Trophoblast cell (in vitro differentiated cells and primary cell): ENCODE data around the gene NLRP6.
"Not testable (repeated sequence)": the region's sequence is repeated elsewhere in the genome, so short reads cannot be mapped to it uniquely, and the experiment has no call there.

Source experiments
- DNase-seq, 2 donors: peaks; one replicate each; pipeline ENCODE4 v3.0.0-alpha.2; 2016
- H2AFZ ChIP-seq: 2 replicates; pipeline ENCODE4 v1.6.1; 2013; ENCODE audit warnings: low read length, moderate library complexity, mild to moderate bottlenecking; ENCODE audit not compliant: insufficient read depth, poor library complexity
- H2AK5ac ChIP-seq: 2 replicates; pipeline ENCODE4 v1.6.1; 2013; ENCODE audit warnings: mild to moderate bottlenecking, low read length
- H2BK120ac ChIP-seq: 2 replicates; pipeline ENCODE4 v1.6.1; 2013; ENCODE audit warnings: low read length, mild to moderate bottlenecking, moderate library complexity; ENCODE audit not compliant: insufficient read depth, poor library complexity
- H2BK12ac ChIP-seq: 2 replicates; pipeline ENCODE4 v1.6.1; 2013; ENCODE audit warnings: mild to moderate bottlenecking, low read length, moderate library complexity
- H2BK5ac ChIP-seq: 2 replicates; pipeline ENCODE4 v1.6.1; 2013; ENCODE audit warnings: low read length, low read depth, moderate library complexity, mild to moderate bottlenecking; ENCODE audit not compliant: poor library complexity
- H3K14ac ChIP-seq: 2 replicates; pipeline ENCODE4 v1.6.1; 2013; ENCODE audit warnings: mild to moderate bottlenecking, low read length
- H3K18ac ChIP-seq: 2 replicates; pipeline ENCODE4 v1.6.1; 2013; ENCODE audit warnings: mild to moderate bottlenecking, low read length
- H3K23ac ChIP-seq: 2 replicates; pipeline ENCODE4 v1.6.1; 2013; ENCODE audit warnings: low read length
- H3K27ac ChIP-seq: 2 replicates; pipeline ENCODE4 v1.5.1; 2013; ENCODE audit warnings: low read depth, mild to moderate bottlenecking, inconsistent platforms, low read length, moderate library complexity
- H3K27me3 ChIP-seq: 2 replicates; pipeline ENCODE4 v1.6.1; 2013; ENCODE audit warnings: inconsistent platforms, mild to moderate bottlenecking, low read length, moderate library complexity; ENCODE audit not compliant: insufficient read depth
- H3K36me3 ChIP-seq, 2 experiments: 1 replicate in 1 of 2; 2 replicates in 1 of 2; pipeline ENCODE4 v1.6.1; 2013; ENCODE audit warnings: low read length in 2 of 2, mild to moderate bottlenecking in 2 of 2, moderate library complexity in 1 of 2; ENCODE audit not compliant: insufficient read depth in 2 of 2, control insufficient read depth in 1 of 2
- H3K4ac ChIP-seq: 2 replicates; pipeline ENCODE4 v1.6.1; 2013; ENCODE audit warnings: low read depth, mild to moderate bottlenecking, low read length, moderate library complexity
- H3K4me1 ChIP-seq, 2 experiments: 1 replicate in 1 of 2; 2 replicates in 1 of 2; pipeline ENCODE4 v1.6.1; 2013; ENCODE audit warnings: low read length in 2 of 2, mild to moderate bottlenecking in 2 of 2, moderate library complexity in 1 of 2; ENCODE audit not compliant: insufficient read depth in 2 of 2, control insufficient read depth in 1 of 2
- H3K4me2 ChIP-seq: 2 replicates; pipeline ENCODE4 v1.6.1; 2013; ENCODE audit warnings: inconsistent platforms, mild to moderate bottlenecking, low read length, moderate library complexity
- H3K4me3 ChIP-seq: 2 replicates; pipeline ENCODE4 v1.5.1; 2013; ENCODE audit warnings: mild to moderate bottlenecking, low read depth, low read length, inconsistent platforms
- H3K79me1 ChIP-seq: one replicate; pipeline ENCODE4 v1.6.1; 2013; ENCODE audit warnings: low read length
- H3K79me2 ChIP-seq: 2 replicates; pipeline ENCODE4 v1.6.1; 2013; ENCODE audit warnings: low read length, mild to moderate bottlenecking; ENCODE audit not compliant: control insufficient read depth, insufficient read depth, poor library complexity
- H3K9ac ChIP-seq: 2 replicates; pipeline ENCODE4 v1.6.1; 2013; ENCODE audit warnings: mild to moderate bottlenecking, low read length
- H3K9me3 ChIP-seq: 2 replicates; pipeline ENCODE4 v1.6.1; 2013; ENCODE audit warnings: low read depth, mild to moderate bottlenecking, control low read depth, inconsistent platforms, low read length; ENCODE audit not compliant: insufficient read depth
- H4K12ac ChIP-seq: 2 replicates; pipeline ENCODE4 v1.6.1; 2013; ENCODE audit warnings: low read depth, mild to moderate bottlenecking, low read length, moderate library complexity
- H4K8ac ChIP-seq: 2 replicates; pipeline ENCODE4 v1.6.1; 2013; ENCODE audit warnings: low read depth, mild to moderate bottlenecking, low read length, moderate library complexity
- H4K91ac ChIP-seq: one replicate; pipeline ENCODE4 v1.6.1; 2013; ENCODE audit warnings: low read depth, mild to moderate bottlenecking, low read length, moderate library complexity
- WGBS: extraction: QIAGEN DNeasy Blood & Tissue Kit; methylation state at CpG from one replicate; pipeline ENCODE4 v1.1.7; 2013; ENCODE audit warnings: missing lambda C conversion rate; ENCODE audit not compliant: insufficient read length, insufficient coverage; ENCODE audit errors: extremely low coverage; 5-methylcytosine and 5-hydroxymethylcytosine counted together

The NLRP6 gene

GRCh38 chr11:309979-310572 lies 31.9 kb downstream of the NLRP6 start:
- not testable (repeated sequence) for H3K27me3 ChIP-seq, H3K79me2 ChIP-seq, H3K14ac ChIP-seq, H3K27ac ChIP-seq, H3K23ac ChIP-seq, H4K91ac ChIP-seq, DNase-seq, H3K36me3 ChIP-seq, H3K4me3 ChIP-seq, H4K12ac ChIP-seq, H3K18ac ChIP-seq, H2BK12ac ChIP-seq, H2AK5ac ChIP-seq, H2AFZ ChIP-seq, H2BK5ac ChIP-seq, H3K9ac ChIP-seq, H3K9me3 ChIP-seq, H4K8ac ChIP-seq, H2BK120ac ChIP-seq, H3K4ac ChIP-seq
- Histone ChIP-seq H3K4me2 (peak overlapping the region; percentile 0), H3K79me1 (peaks cover 13% of the 10 kb centered on the region), H3K4me1 (peaks cover 20 to 26% of the 10 kb centered on the region in 2 experiments)
- WGBS: no CpG with 5 or more reads among the region's 18 CpGs

GRCh38 chr11:311013-311748 lies 33.0 kb downstream of the NLRP6 start:
- H3K18ac ChIP-seq, H4K12ac ChIP-seq, H2AFZ ChIP-seq, H3K27ac ChIP-seq, H2AK5ac ChIP-seq, H3K9me3 ChIP-seq, H3K36me3 ChIP-seq, H3K79me2 ChIP-seq, H3K4ac ChIP-seq, H4K8ac ChIP-seq, H4K91ac ChIP-seq, H3K27me3 ChIP-seq, H3K4me3 ChIP-seq, H3K4me2 ChIP-seq, H2BK120ac ChIP-seq, H3K23ac ChIP-seq, DNase-seq, H2BK12ac ChIP-seq, H2BK5ac ChIP-seq, H3K9ac ChIP-seq, H3K14ac ChIP-seq: not testable (repeated sequence)
- H3K4me1 ChIP-seq: peaks cover 20 to 26% of the 10 kb centered on the region in 2 experiments
- WGBS: no CpG with 5 or more reads among the region's 71 CpGs
- peaks cover 13% of the 10 kb centered on the region for H3K79me1 ChIP-seq

- Histone ChIP-seq H3K79me1 (peaks cover 9% of the 10 kb centered on the region), H4K8ac (no peak overlapping the region), H3K4me1 (peaks cover 14 to 19% of the 10 kb centered on the region in 2 experiments), H3K9ac (no peak overlapping the region), H2BK12ac (no peak overlapping the region), H3K23ac (no peak overlapping the region), H3K4me2 (no peak overlapping the region), H4K12ac (no peak overlapping the region), H3K4ac (no peak overlapping the region), H2BK5ac (no peak overlapping the region), H3K18ac (no peak overlapping the region), H3K27me3 (peaks cover 4% of the 10 kb centered on the region), H3K79me2 (peaks cover 2% of the 10 kb centered on the region), H3K9me3 (peaks cover 1% of the 10 kb centered on the region), H3K36me3 (no peaks in the 10 kb centered on the region), H2AK5ac (no peak overlapping the region), H3K27ac (no peak overlapping the region), H2BK120ac (no peak overlapping the region), H4K91ac (no peak overlapping the region), H3K14ac (no peak overlapping the region), H2AFZ (no peak overlapping the region), H3K4me3 (no peak overlapping the region)
- no CpG with 5 or more reads among the region's 14 CpGs for WGBS
- DNase-seq: no peak
Observed at GRCh38 chr11:312092-312816, 34.0 kb downstream of the NLRP6 start.

GRCh38 chr11:313304-313786 lies 35.1 kb downstream of the NLRP6 start:
- H3K14ac ChIP-seq: peak overlapping the region; percentile 60
- peak overlapping the region; percentile 36 for H3K27ac ChIP-seq
- DNase-seq: no peak
- H4K12ac ChIP-seq: peak overlapping the region; percentile 77
- peak overlapping the region; percentile 81 for H4K8ac ChIP-seq
- H3K9ac ChIP-seq: no peak overlapping the region
- peaks cover 2% of the 10 kb centered on the region for H3K79me2 ChIP-seq
- peak overlapping the region; percentile 81 for H4K91ac ChIP-seq
- H3K27me3 ChIP-seq: peaks cover 4% of the 10 kb centered on the region
- peaks cover 11% of the 10 kb centered on the region in 2 experiments for H3K4me1 ChIP-seq
- H3K4ac ChIP-seq: peak overlapping the region; percentile 56
- H3K9me3 ChIP-seq: peaks cover 1% of the 10 kb centered on the region
- H3K79me1 ChIP-seq: peaks cover 6% of the 10 kb centered on the region
- H3K4me3 ChIP-seq: peak overlapping the region; percentile 2
- H2BK120ac ChIP-seq: peak overlapping the region; percentile 68
- no CpG with 5 or more reads among the region's 8 CpGs for WGBS
- H2BK5ac ChIP-seq: peak overlapping the region; percentile 46
- H3K36me3 ChIP-seq: no peaks in the 10 kb centered on the region
- H2AK5ac ChIP-seq: peak overlapping the region; percentile 13
- H3K18ac ChIP-seq: peak overlapping the region; percentile 89
- H3K23ac ChIP-seq: no peak overlapping the region
- H2BK12ac ChIP-seq: peak overlapping the region; percentile 92
- peak overlapping the region; percentile 71 for H2AFZ ChIP-seq
- no peak overlapping the region for H3K4me2 ChIP-seq
